SHP77 (cell line): ENCODE results near the gene DNASE1L1.
A peak's percentile ranks its signal among the peaks of the same experiment; 100 is the strongest.

Source experiments
- DNase-seq, 2 experiments: peaks; one replicate each; lab custom pipeline; 2025; lab: John Stamatoyannopoulos, UW

Gene DNASE1L1

GRCh38 chrX:154382483-154383069 lies 26.5 kb downstream of the DNASE1L1 start:
- no peak for DNase-seq

DNA sequence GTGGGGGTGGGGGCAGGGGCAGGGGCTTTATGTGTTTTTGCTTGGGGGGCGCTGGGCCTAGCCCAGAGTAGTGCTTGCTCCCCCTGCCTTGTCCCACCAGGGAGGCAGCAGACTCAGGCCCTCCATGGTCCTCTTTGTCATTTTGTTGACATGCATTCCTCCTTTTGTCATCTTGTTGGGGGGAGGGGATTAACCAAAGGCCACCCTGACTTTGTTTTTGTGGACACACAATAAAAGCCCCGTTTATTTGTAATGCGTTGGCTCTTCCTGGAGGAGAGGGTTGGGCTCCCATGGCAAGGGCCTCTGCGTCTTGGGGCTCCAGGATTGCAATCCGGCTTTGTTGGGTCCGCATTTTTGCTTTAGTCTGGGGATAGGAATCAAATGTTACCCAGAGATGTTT lies 27.8 kb downstream of the DNASE1L1 start:
- no peak for DNase-seq

GRCh38 chrX:154380787-154381186 lies 28.3 kb downstream of the DNASE1L1 start:
- no peak for DNase-seq

DNA sequence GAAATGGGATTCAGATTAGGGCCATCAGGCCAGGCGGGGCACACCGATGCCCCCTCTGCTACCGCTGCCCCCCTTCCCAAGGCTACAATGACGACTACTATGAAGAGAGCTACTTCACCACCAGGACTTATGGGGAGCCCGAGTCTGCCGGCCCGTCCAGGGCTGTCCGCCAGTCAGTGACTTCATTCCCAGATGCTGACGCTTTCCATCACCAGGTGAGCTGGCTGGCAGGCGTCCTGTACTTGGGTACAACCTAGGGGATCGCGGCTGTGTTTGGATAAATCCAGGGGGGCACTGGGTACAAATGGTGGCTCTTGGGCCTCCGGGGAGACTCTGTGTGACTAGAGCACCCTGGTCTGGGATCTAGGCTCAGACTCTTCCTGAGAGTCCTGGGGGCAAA lies 28.9 kb downstream of the DNASE1L1 start:
- DNase-seq = no peak

GRCh38 chrX:154379569-154379951 lies 29.5 kb downstream of the DNASE1L1 start:
- no peak for DNase-seq

DNA sequence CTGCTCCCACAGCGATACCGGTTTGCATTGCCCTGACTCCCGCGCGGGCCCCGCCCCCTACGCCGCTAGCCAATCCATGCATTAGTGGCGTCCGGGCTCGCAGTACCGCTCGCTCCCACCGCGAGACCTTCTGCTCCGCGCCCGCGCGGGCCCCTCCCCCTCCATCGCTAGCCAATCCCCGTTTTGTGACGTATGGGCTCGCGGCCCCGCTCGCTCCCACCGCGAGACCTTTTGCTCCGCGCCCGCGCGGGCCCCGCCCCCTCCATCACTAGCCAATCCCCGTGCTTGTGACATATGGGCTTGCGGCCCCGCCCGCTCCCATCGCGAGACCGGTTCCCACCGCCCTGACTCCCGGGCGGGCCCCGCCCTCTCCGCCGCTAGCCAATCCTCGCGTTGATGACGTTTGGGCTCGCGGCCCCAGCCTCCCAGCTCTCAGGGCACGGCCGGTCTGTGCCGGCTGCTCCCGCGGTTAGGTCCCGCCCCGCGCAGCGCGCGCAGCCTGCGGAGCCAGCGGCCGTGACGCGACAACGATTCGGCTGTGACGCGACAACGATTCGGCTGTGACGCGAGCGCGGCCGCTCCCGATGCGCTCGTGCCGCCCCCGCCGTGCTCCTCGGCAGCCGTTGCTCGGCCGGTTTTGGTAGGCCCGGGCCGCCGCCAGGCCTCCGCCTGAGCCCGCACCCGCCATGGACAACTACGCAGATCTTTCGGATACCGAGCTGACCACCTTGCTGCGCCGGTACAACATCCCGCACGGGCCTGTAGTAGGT lies 30.1 kb downstream of the DNASE1L1 start, which contains the start of gene EMD:
Gene EMD (plus strand): TSS at position 497 of the 770 bp plus-strand sequence. CDS start 190 bp downstream, at position 687.
- peak; percentile 96 for DNase-seq

DNA sequence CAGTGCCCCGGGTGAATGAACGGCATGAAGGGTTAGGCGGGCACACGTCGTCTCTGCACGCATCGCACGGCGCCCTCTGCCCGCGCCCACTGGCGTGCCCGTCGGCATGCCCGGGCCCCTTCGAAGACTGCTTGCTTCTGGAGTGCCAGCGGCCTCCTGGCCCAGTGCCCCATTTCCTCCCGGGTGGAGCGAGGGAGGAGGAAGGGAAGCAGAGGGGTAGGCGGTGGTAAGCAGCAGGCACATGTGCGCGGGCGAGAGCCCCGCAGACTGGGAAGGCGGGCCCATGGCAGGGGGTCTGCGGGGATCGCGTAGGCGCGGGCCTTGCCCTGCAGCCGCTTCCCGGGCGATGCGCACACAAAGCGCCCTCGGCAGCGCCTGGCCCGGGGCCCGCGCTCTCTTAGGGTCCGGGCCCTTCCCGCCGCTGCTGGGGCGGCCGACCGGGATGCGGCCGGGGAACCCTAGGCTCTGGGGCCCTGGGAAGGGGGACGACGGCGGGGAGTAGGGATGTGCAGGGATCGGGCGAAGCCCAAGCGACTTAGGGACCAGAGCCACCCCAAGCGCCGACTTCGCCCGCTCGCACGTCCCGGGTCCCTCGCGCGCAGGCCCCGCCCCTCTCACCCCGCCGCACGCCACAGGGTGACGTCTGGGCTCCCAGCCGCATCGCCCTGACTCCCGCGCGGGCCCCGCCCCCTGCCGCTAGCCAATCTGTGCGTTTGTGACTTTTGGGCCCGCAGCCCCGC lies 30.8 kb downstream of the DNASE1L1 start:
- no peak for DNase-seq

GRCh38 chrX:154376774-154377173 lies 32.3 kb downstream of the DNASE1L1 start:
- DNase-seq = no peak

GRCh38 chrX:154375156-154375504 lies 33.9 kb downstream of the DNASE1L1 start:
- no peak for DNase-seq

DNA sequence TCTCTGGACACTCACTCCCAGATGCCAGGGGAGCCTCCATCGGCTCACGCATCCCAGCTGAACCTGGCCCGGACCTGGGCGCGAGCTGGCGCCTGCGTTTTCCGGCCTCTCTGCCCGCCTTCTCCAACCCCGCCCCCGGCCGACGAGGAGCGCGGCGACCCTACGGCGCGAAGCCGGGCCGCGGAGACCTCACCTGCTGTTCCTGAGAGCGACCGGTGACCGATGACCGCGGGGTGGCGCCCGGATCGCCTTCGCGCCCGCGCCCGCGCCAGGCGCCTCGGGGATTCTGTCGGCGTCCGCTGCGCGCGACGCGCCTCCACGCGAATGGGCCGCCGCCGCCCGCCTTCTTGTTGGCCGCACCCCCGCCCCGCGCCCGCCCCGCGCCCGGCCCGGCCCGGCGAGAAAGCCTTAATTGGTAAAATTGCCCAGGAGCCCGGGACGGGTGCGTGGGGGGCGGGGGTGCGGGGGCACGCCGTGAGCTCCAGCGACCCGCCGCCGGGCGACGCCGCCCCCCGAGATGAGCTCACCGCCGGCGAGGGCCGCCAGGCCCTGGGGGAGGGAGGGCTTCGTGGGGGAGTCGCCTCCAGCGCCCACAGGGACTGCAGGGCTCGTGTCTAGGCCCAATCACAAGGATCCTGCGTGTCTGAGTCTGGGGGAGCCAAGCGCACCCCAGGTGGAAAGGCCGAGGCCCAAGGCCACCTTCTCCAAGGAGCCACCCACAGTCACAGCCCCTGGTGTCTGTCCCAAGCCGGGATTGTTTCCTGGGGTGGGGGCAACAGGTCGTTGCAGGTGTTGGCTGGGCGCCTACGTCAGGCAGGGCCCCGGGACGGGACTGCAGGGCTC lies 34.5 kb downstream of the DNASE1L1 start, which contains the start of gene FLNA:
Gene FLNA (minus strand): TSS at position 322 of the 843 bp plus-strand sequence. CDS start 3,389 bp downstream, outside the sequence.
- DNase-seq = peak in 1 of 2 experiments; percentile 34

- peak in 1 of 2 experiments; percentile 56 for DNase-seq
Measured at GRCh38 chrX:154373340-154374306, 35.4 kb downstream of the DNASE1L1 start.

DNA sequence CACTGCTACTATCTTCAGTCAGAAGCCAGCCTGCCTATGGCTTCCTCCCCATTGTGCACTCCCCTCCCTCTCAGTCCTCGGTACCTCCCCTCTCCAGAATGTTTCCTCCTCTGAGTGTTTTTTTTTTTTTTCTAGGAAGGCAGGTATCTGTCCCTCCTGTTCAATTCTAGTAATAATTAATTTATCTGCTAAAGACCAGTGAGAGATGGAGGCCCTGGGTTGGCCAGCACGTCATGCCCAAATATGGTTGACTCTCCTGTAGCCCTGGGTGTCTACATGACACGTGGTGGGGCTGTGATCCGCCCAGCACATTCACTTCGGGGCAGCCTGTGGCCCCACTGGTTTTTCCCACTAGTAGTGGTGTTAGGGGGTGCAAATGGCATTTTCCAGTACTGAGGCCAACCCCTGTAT lies 36.4 kb downstream of the DNASE1L1 start:
- DNase-seq = no peak

GRCh38 chrX:154371789-154372300 lies 37.2 kb downstream of the DNASE1L1 start:
- no peak for DNase-seq

GRCh38 chrX:154371017-154371788 lies 37.9 kb downstream of the DNASE1L1 start:
- DNase-seq = peak; percentile 76 to 87

DNA sequence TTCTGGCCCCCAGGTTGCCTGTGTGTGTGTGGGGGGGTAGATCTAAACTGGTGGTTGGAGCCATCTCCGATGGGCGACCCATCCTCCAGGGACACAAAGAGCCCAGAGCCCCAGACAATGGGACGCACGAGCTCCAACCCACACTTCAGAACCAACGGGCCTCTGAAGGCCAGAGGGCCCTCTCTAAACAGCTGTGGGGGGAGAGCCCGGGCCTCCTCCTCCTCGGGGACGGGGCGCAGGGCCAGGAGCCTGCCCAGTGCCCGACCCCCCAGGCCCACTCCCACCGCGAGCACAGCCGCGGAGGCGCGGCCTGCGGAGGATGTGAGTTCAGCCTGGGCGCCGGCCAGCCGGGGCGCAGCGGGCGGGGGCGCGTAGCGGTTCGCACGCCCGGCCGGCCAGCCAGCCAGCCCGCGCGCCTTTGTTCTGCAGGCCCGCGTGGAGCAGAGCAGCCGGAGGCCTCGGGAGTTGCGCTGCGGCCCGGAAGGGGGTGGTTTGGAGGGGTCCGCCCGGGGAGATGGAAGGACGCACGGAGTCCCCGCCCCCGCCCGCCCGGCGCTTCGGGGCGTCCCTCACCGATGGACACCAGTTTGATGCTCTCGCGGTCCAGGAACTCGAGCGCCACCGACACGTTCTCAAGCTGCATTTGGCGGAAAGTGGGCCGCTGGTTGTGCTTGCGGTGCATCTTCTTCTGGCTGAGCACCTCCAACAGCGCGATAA lies 38.6 kb downstream of the DNASE1L1 start:
- DNase-seq = no peak

DNA sequence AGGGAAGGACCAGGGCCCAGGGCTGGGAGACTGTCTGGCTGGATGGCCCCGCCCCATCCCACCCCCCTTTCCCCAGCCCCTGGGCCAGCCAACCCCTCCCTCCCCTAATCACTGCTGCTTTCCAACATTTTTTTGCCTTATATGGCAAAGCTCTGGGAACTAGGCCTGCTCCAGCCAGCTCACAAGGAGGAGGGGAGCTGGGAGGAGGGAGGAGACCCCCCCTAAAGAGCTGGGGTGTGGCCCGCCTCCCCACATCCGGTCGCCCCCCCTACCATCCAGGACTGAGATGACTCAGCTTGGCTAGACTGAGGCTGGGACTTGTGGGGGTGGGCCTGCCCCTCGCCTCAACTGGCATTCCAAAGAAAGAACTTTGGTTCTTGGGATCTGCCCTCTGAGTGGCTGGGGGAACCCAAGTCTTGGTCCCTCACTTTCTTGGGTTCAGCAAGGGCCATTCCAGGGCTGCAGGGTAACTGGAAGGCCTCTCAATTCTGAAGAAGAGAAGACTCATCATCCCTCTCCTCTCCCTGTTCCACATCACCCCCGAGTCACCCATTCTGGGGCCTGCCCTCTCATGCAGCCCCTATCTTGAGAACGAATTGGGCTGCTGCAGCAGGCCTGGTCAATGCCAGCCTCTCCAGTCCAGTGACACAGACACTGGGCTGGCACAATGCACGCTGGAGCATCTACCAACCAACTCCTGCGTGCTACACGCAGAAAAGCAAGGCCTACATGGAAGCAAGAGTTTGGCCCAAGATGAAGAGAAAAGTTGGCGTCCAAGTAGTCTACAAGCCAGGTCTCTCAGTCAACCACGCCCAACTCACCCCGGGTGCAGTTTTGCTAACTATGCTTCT lies 39.4 kb downstream of the DNASE1L1 start:
- DNase-seq = peak; percentile 3 to 13

- DNase-seq = no peak
Measured at GRCh38 chrX:154368630-154369448, 40.2 kb downstream of the DNASE1L1 start.
